H1 (cell line): ENCODE results near the gene KCNJ4. TPM values are rescaled to one million over a fixed set of nuclear protein-coding genes. Genes with fewer than 3 reads are reported as not detected.

Experiments used
- ATF2 ChIP-seq: IDR thresholded peaks from 2 replicates; pipeline ENCODE4 v1.6.1; 2012; ENCODE audit warnings: low read length, inconsistent platforms
- BACH1 ChIP-seq: IDR thresholded peaks from 2 replicates; pipeline ENCODE4 v1.6.1; 2012; ENCODE audit warnings: low read length, improper control_type of control experiment
- CEBPB ChIP-seq: IDR thresholded peaks from 2 replicates; pipeline ENCODE4 v1.6.1; 2012; ENCODE audit warnings: low read depth, low read length
- EP300 ChIP-seq, 2 experiments: IDR thresholded peaks; 1 replicate in 1 of 2; 2 replicates in 1 of 2; pipeline ENCODE4 v1.6.1; 2011 to 2012; ENCODE audit warnings: low read depth in 2 of 2, low read length in 2 of 2, mild to moderate bottlenecking in 2 of 2, borderline replicate concordance in 1 of 2, inconsistent platforms in 1 of 2, moderate library complexity in 1 of 2
- HDAC6 ChIP-seq: IDR thresholded peaks from one replicate; pipeline ENCODE4 v1.7.1; 2012; ENCODE audit warnings: low read depth, mild to moderate bottlenecking, inconsistent platforms, low read length, moderate library complexity
- JUND ChIP-seq: IDR thresholded peaks from 2 replicates; pipeline ENCODE4 v1.6.1; 2011; ENCODE audit warnings: mild to moderate bottlenecking, improper control_type of control experiment, low read length
- KDM1A ChIP-seq: fragments of 200-600, 300-600 bp; sonication (generic); IDR thresholded peaks from 2 replicates; pipeline ENCODE4 v1.7.1; 2016; ENCODE audit warnings: mild to moderate bottlenecking, low read length, borderline replicate concordance
- PHF8 ChIP-seq: fragments of 200-600 bp; sonication (generic); conservative IDR thresholded peaks from 2 replicates; pipeline ENCODE4 v1.7.1; 2012; ENCODE audit warnings: low read depth, mild to moderate bottlenecking, inconsistent platforms, low read length, moderate library complexity
- POLR2A ChIP-seq, 2 experiments: IDR thresholded peaks; 1 replicate in 1 of 2; 2 replicates in 1 of 2; pipeline ENCODE4 v1.6.1; 2011; ENCODE audit warnings: low read depth in 2 of 2, low read length in 2 of 2, mild to moderate bottlenecking in 2 of 2; ENCODE audit errors: control extremely low read depth in 1 of 2
- USF2 ChIP-seq: IDR thresholded peaks from 2 replicates; pipeline ENCODE4 v1.6.1; 2011; ENCODE audit warnings: low read length, improper control_type of control experiment
- polyA plus RNA-seq, 7 experiments: library from polyadenylated mRNA; depleted of rRNA in 3 of 7; stranded (reverse) in 5 of 7; unstranded in 2 of 7; fragments of >200 nt in 5 of 7; fragments of 200-250 nt in 2 of 7; gene quantifications; 1 replicate in 5 of 7; 2 replicates in 1 of 7; 4 replicates in 1 of 7; pipeline versions ENCODE4 v1.2.1 to v1.2.3, GENCODE V29; 2011 to 2013; ENCODE audit warnings: missing spikeins in 2 of 7, mixed read lengths in 2 of 7
- total RNA-seq: library from RNA; stranded (reverse); fragmentation: NEBNext Ultra II Directional; extraction: Animal tissue kit (Norgen Biotek cat#: 25700); gene quantifications from 2 replicates; pipeline ENCODE4 v1.2.1, GENCODE V29; 2021

The KCNJ4 gene
- total and polyA plus RNA-seq, 2 of the 8 experiments (the other 6 are each of a cell fraction or from before 2014, with no cell fraction given): 1.4 to 2.2 TPM

GRCh38 chr22:38461414-38462081, 6.5 kb upstream of the KCNJ4 start (continued):
- no peak for TF ChIP-seq ATF2
- no peak for TF ChIP-seq CEBPB
- peak in 1 of 2 experiments; percentile 84; a peak in 1 of 3 replicates for TF ChIP-seq EP300 (IDR thresholded peaks at IDR 0.05; ENCODE audit: borderline replicate concordance in 1 of 2, low read depth in 2 of 2, low read length in 2 of 2)
- TF ChIP-seq JUND: peak; percentile 71
- no peak for TF ChIP-seq HDAC6
- no peak for TF ChIP-seq BACH1
- peak; percentile 93 for TF ChIP-seq KDM1A
- 0 out of 2 replicates have a peak, but pooled peaks have one; percentile 27 for TF ChIP-seq PHF8
- TF ChIP-seq POLR2A (IDR thresholded peaks at IDR 0.05; ENCODE audit: control extremely low read depth in 1 of 2, low read depth in 2 of 2, low read length in 2 of 2): no peak
- TF ChIP-seq USF2: no peak
